Cardiac muscle cell (in vitro differentiated cells and primary cell): ENCODE results near the gene ADGRD1. TPM values are rescaled to one million over a fixed set of nuclear protein-coding genes. Genes with fewer than 3 reads are reported as not detected.

Experiments
- DNase-seq, 2 donors: peaks; one replicate each; pipeline versions ENCODE4 v3.0.0 to v3.0.0-alpha.2; 2010 to 2017; ENCODE audit warnings: low read depth in 1 of 2, low spot score in 1 of 2
- H3K27ac ChIP-seq: fragments of 200-600 bp; sonication (generic); 2 replicates; pipeline ENCODE4 v1.5.1; 2016
- H3K27me3 ChIP-seq: fragments of 200-600 bp; sonication (generic); 2 replicates; pipeline ENCODE4 v1.6.0; 2016; ENCODE audit warnings: control low read depth
- H3K36me3 ChIP-seq: fragments of 200-600 bp; sonication (generic); 2 replicates; pipeline ENCODE4 v1.5.1; 2016; ENCODE audit warnings: control low read depth
- H3K4me1 ChIP-seq: fragments of 200-600 bp; sonication (generic); 2 replicates; pipeline ENCODE4 v1.8.1; 2017; ENCODE audit warnings: low read depth, mild to moderate bottlenecking, mixed run types
- H3K4me3 ChIP-seq: fragments of 200-600 bp; sonication (generic); 2 replicates; pipeline ENCODE4 v1.5.1; 2016; ENCODE audit warnings: mild to moderate bottlenecking
- H3K9me3 ChIP-seq: fragments of 200-600 bp; sonication (generic); 2 replicates; pipeline ENCODE4 v1.5.1; 2017; ENCODE audit warnings: low read depth, mild to moderate bottlenecking, control low read depth
- polyA plus RNA-seq: library from polyadenylated mRNA; unstranded; fragments of >200 nt; fragmentation: Nextera tagmentation; extraction: Ambion mirVana; gene quantifications from 2 replicates; pipeline ENCODE4 v1.2.1, GENCODE V29; 2016
- total RNA-seq: library from RNA; depleted of rRNA; stranded (reverse); fragments of >200 nt; gene quantifications from 2 replicates; pipeline ENCODE4 v1.2.3, GENCODE V29; 2016
- TF ChIP-seq, protein P1 (sequence below): IDR thresholded peaks from 2 replicates; pipeline ENCODE4 v1.5.1; 2012; ENCODE audit warnings: low read depth, mild to moderate bottlenecking, low read length

ADGRD1 gene
- total and polyA plus RNA-seq, 2 experiments from 2014 or later, result 66.6 to 74.0 TPM

DNA sequence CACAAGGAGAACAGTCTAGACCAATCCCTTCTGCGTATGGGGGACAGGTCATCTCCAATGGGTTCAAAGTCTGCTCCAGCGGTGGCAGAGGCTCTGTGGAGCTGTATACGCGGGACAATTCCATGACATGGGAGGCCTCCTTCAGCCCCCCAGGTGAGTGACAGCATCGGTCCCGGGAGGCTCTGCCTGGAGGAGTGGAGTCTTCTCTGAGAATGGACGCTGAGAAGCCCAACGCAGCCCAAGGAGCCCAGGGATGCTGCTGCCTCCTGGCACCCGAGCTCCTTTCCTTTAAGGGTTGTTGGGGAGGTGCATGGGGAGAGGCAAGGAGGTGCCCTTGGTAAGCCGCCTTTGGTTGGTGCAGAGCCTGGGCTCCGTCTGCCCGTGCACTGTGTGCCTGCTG lies 28.2 kb downstream of the ADGRD1 start:
- no peak overlapping the region for H3K4me3 ChIP-seq
- H3K27ac ChIP-seq, result no peak overlapping the region
- H3K27me3 ChIP-seq, result no peaks in the 10 kb centered on the region
- H3K4me1 ChIP-seq, result peaks cover 13% of the 10 kb centered on the region
- no peak for DNase-seq
- TF ChIP-seq, protein P1, sequence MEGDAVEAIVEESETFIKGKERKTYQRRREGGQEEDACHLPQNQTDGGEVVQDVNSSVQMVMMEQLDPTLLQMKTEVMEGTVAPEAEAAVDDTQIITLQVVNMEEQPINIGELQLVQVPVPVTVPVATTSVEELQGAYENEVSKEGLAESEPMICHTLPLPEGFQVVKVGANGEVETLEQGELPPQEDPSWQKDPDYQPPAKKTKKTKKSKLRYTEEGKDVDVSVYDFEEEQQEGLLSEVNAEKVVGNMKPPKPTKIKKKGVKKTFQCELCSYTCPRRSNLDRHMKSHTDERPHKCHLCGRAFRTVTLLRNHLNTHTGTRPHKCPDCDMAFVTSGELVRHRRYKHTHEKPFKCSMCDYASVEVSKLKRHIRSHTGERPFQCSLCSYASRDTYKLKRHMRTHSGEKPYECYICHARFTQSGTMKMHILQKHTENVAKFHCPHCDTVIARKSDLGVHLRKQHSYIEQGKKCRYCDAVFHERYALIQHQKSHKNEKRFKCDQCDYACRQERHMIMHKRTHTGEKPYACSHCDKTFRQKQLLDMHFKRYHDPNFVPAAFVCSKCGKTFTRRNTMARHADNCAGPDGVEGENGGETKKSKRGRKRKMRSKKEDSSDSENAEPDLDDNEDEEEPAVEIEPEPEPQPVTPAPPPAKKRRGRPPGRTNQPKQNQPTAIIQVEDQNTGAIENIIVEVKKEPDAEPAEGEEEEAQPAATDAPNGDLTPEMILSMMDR, result no peak
- H3K36me3 ChIP-seq, result peaks cover 5% of the 10 kb centered on the region
- H3K9me3 ChIP-seq, result no peaks in the 10 kb centered on the region

DNA sequence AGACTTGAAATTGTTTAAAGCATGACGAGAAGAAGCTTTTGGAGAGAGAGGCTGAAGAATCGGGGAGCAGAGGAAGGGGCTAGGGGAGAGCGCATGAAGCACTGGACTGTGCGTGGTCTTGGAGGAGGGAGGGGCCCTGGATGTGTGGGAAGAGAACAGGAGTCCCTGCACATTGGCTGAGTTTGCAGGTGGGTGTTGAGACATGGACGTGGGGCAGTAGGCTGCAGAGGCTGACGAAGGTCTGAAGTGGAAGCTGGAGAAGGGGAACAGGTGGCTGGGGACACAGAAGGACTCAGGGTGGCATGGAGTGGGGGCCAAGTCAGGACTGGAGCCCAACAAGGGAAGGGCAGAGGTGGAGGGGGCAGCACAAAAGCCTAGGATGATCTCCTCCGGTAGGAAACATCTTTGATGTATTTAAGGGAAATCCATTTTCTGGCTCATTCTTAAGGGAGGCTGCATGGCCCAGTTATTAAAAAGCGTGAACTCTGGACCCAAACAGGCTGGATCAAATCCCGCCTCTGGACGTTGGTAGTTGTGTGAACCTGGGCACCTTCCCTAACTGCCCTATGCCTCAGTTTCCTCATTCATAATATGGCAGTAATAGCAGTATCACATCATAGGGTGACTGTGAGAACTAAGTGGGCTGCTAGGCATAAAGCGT lies 29.0 kb downstream of the ADGRD1 start:
- DNase-seq, result no peak
- Histone ChIP-seq H3K4me1 (peaks cover 13% of the 10 kb centered on the region), H3K9me3 (no peaks in the 10 kb centered on the region), H3K4me3 (no peak overlapping the region), H3K27ac (peak overlapping the region; percentile 82), H3K36me3 (peaks cover 10% of the 10 kb centered on the region), H3K27me3 (no peaks in the 10 kb centered on the region)
- TF ChIP-seq, protein P1, result no peak

DNA sequence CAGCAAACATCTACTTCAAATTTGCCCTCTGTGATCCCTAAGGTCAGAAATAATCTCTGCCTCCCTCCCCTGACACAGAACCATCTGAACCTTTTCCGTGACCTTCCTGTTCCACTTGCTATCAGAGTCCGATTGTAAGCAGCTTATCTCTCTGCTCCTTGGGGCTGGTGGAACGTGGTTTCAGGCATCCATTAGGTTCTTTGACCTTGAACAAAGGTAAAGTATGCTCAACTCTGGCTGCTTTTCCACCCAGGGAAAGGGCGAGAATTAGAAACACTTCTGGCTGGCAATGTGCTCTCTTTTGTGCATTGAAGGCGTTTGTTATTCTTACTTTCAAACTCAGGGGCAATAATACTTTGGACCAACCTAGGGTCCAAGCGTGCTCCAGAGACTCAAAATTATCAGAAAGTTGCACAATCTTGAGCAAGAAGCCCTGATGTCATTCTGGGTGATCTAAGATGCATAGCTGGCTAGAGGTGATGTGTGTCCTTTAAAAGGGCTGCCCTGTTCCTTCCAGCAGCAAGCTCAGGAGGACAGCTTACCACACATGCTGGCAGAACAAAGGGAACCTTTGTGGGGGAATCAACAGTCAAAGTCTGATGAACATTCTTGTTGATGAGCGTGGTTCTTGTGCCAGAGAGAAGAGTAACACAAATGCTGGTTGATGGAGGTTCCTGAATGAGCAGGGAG lies 29.8 kb downstream of the ADGRD1 start:
- no peaks in the 10 kb centered on the region for H3K9me3 ChIP-seq
- TF ChIP-seq, protein P1, result no peak
- peaks cover 13% of the 10 kb centered on the region for H3K4me1 ChIP-seq
- H3K4me3 ChIP-seq, result no peak overlapping the region
- H3K27ac ChIP-seq, result peak overlapping the region; percentile 82
- no peaks in the 10 kb centered on the region for H3K27me3 ChIP-seq
- peak in 1 of 2 donors; percentile 52 for DNase-seq
- H3K36me3 ChIP-seq, result peaks cover 14% of the 10 kb centered on the region

DNA sequence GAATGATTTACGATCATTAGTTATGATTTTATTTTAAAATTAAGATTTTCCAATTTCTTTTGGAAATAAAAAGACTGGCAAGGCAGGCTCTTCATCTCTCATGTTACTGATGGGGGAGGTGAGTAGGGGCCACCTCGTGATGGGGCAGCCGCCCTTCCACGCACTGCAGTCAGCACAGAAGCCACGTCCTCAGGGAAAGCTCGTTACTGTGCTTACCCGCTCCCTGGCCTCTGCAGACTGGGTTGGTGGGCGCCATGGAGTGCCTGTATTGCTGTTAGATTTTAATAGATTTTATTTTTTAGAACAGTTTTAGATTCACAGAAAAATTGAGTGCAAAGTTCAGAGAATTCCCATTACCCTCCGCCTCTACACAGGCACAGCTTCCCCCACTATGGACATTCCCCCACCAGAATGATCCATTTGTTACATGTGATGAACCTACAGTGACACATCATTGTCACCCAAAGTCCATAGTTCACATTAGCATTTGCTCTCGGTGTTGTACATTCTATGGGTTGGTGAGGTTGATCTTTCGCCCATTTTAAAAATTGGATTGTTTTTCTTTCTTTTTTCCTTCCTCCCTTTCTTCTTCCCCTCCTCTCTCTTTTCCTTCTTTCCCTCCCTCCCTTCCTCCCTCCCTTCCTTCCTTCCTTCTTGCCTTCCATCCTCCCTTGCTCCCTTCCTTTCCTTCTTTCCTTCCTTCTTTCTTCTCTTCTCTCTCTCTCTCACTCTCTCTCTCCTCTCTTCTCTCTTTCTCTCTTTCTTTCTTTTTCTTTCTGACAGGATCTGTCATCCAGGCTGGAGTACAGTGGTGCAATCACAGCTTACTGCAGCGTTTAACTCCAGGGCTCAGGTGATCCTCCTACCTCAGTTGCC lies 30.7 kb downstream of the ADGRD1 start:
- peak overlapping the region; percentile 82 for H3K27ac ChIP-seq

More for the DNA sequence above, 30.7 kb downstream of the ADGRD1 start:
- Histone ChIP-seq H3K9me3 (no peaks in the 10 kb centered on the region), H3K36me3 (peaks cover 20% of the 10 kb centered on the region), H3K4me1 (peaks cover 13% of the 10 kb centered on the region), H3K4me3 (no peak overlapping the region), H3K27me3 (no peaks in the 10 kb centered on the region)
- DNase-seq, result no peak
- TF ChIP-seq, protein P1, result no peak
